ENCODE results near the gene FYN. TPM values are rescaled to one million over a fixed set of nuclear protein-coding genes. Genes with fewer than 3 reads are reported as not detected.

Gene FYN
- total and polyA plus RNA-seq, 2 of the 13 experiments (the other 11 are each of a cell fraction or from before 2014, with no cell fraction given), result 15.5 to 24.6 TPM

GRCh38 chr6:111873178-111874024 is at the start of gene FYN (continued):
- TF ChIP-seq CTCF (CRISPR knock-in tag; IDR thresholded peaks at IDR 0.05) (peak; percentile 47), HNRNPL (IDR thresholded peaks at IDR 0.05; ENCODE audit: low read depth, low read length) (peak; percentile 81), HNF1B (CRISPR knock-in tag; IDR thresholded peaks at IDR 0.05) (peak; percentile 79), ZNF782 (CRISPR knock-in tag; IDR thresholded peaks at IDR 0.05; ENCODE audit: borderline replicate concordance) (peak; percentile 21; the same call in 1 of the 2 replicates), ZNF143 (CRISPR knock-in tag; IDR thresholded peaks at IDR 0.05) (no peak), ZNF572 (CRISPR knock-in tag; IDR thresholded peaks at IDR 0.05) (no peak), MLXIP (CRISPR knock-in tag; IDR thresholded peaks at IDR 0.05; ENCODE audit: borderline replicate concordance) (no peak), HNRNPLL (IDR thresholded peaks at IDR 0.05; ENCODE audit: low read depth, low read length, poor library complexity, severe bottlenecking) (peak; percentile 97), CBFB (CRISPR knock-in tag; IDR thresholded peaks at IDR 0.05) (no peak), ZBTB7B (CRISPR knock-in tag; IDR thresholded peaks at IDR 0.05) (0 out of 2 replicates have a peak, but pooled peaks have one; percentile 58), ZNF414 (CRISPR knock-in tag; IDR thresholded peaks at IDR 0.05) (no peak), RAD21 (CRISPR knock-in tag; IDR thresholded peaks at IDR 0.05) (peak; percentile 56; the same call in 1 of the 2 replicates), RXRB (CRISPR knock-in tag; IDR thresholded peaks at IDR 0.05; ENCODE audit: borderline replicate concordance) (peak; percentile 21; the same call in 1 of the 2 replicates), FOXK2 (IDR thresholded peaks at IDR 0.05) (no peak), FOXO1 (CRISPR knock-in tag; IDR thresholded peaks at IDR 0.05) (peak; percentile 54), DNMT1 (CRISPR knock-in tag; IDR thresholded peaks at IDR 0.05) (no peak), MIER2 (CRISPR knock-in tag; IDR thresholded peaks at IDR 0.05) (no peak), MXD1 (CRISPR knock-in tag; IDR thresholded peaks at IDR 0.05) (no peak; the same call in 1 of the 2 replicates), RARA (CRISPR knock-in tag; IDR thresholded peaks at IDR 0.05) (no peak), ZBTB42 (CRISPR knock-in tag; IDR thresholded peaks at IDR 0.05) (no peak)
- TF ChIP-seq, protein P1, sequence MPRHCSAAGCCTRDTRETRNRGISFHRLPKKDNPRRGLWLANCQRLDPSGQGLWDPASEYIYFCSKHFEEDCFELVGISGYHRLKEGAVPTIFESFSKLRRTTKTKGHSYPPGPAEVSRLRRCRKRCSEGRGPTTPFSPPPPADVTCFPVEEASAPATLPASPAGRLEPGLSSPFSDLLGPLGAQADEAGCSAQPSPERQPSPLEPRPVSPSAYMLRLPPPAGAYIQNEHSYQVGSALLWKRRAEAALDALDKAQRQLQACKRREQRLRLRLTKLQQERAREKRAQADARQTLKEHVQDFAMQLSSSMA (CRISPR knock-in tag; IDR thresholded peaks at IDR 0.05), result no peak

All from HepG2 (cell line).